Ovary (tissue), 9 donors: ENCODE measurements around the gene MACO1. TPM values are rescaled to one million over a fixed set of nuclear protein-coding genes. Genes with fewer than 3 reads are reported as not detected.
A peak's percentile ranks its signal among the peaks of the same experiment; 100 is the strongest.

Experiments
- DNase-seq, 5 donors: peaks; one replicate each; pipeline ENCODE4 v3.0.0-alpha.2; 2019 to 2020
- H3K27ac ChIP-seq, 2 donors: fragments of 200-600 bp; one replicate each; pipeline versions ENCODE4 v1.5.1 to v1.8.0; 2019 to 2022
- H3K27me3 ChIP-seq: fragments of 200-600 bp; one replicate; pipeline ENCODE4 v1.8.0; 2022
- H3K36me3 ChIP-seq: fragments of 200-600 bp; sonication (generic); one replicate; pipeline ENCODE4 v1.5.1; 2019
- H3K4me1 ChIP-seq: one replicate; pipeline ENCODE4 v1.8.1; 2013; ENCODE audit warnings: mild to moderate bottlenecking, moderate library complexity; ENCODE audit not compliant: insufficient read depth
- H3K4me3 ChIP-seq: fragments of 200-600 bp; sonication (generic); one replicate; pipeline ENCODE4 v1.5.1; 2017
- H3K9me3 ChIP-seq, 2 donors: fragments of 200-600 bp in 1 of 2; sonication (generic) in 1 of 2; one replicate each; pipeline versions ENCODE4 v1.5.1 to v1.8.1; 2013 to 2019; ENCODE audit warnings: mild to moderate bottlenecking in 1 of 2, moderate library complexity in 1 of 2
- CTCF ChIP-seq, 3 donors: fragments of 450-650 bp in 2 of 3; fragments of 200-600 bp in 1 of 3; IDR thresholded peaks; one replicate each; pipeline versions ENCODE4 v1.5.1 to v1.8.0; 2016 to 2022; ENCODE audit warnings: antibody characterized with exemption in 3 of 3, mild to moderate bottlenecking in 1 of 3
- EP300 ChIP-seq: sonication (generic); formaldehyde crosslinking; IDR thresholded peaks from one replicate; pipeline ENCODE4 v1.6.1; 2017; ENCODE audit warnings: antibody characterized with exemption
- POLR2A ChIP-seq: fragments of 450-650 bp; IDR thresholded peaks from one replicate; pipeline ENCODE4 v1.6.1; 2017; ENCODE audit warnings: antibody characterized with exemption, mild to moderate bottlenecking, moderate library complexity
- WGBS, 3 donors: extraction: QIAGEN DNeasy Blood & Tissue Kit in 1 of 3; methylation state at CpG; one replicate each; pipeline versions ENCODE4 v1.1.5 to v1.1.7; 2013 to 2017; 5-methylcytosine and 5-hydroxymethylcytosine counted together
- intact Hi-C, 4 donors: fragments of 100-400 bp; cut with DNase I; formaldehyde crosslinking; loops; one replicate each; pipeline versions ENCODE4 v1.11.0 to v1.15.1; 2022 to 2023
- polyA plus RNA-seq, 2 donors: library from polyadenylated mRNA; stranded (reverse); fragments of 200-250 nt in 1 of 2; fragments of 350-450 nt in 1 of 2; fragmentation: Illumina TruSeq in 1 of 2; extraction: RNeasy Lipid Tissue Mini Kit (QIAGEN cat#74804) in 1 of 2; gene quantifications; one replicate each; pipeline ENCODE4 v1.2.3, GENCODE V29; 2013 to 2014
- total RNA-seq, 7 donors: library from RNA; depleted of rRNA in 2 of 7; stranded (reverse); fragments of >200 nt in 2 of 7; fragmentation: NEBNext Ultra II Directional in 3 of 7; extraction: Animal tissue kit (Norgen Biotek cat#: 25700) in 3 of 7; gene quantifications; one replicate each; pipeline versions ENCODE4 v1.1.0 to v1.2.4, GENCODE V29; 2016 to 2023
- donor health status: DM: no; HTN: no; CAD: no; lungs with moderate emphysema.
- donor health status: DM: no; HTN: no; CAD: no.
- donor health status: Bipolar disorder and iron deficiency.
- donor health status: DM: yes; HTN: yes; CAD: no.
- donor health status: DM: no; HTN: no; CAD: no.
- donor health status: DM: yes; HTN: yes; CAD: no.

MACO1 gene
- total and polyA plus RNA-seq, 9 donors, result 14.1 to 30.4 (median 23.4) TPM

DNA sequence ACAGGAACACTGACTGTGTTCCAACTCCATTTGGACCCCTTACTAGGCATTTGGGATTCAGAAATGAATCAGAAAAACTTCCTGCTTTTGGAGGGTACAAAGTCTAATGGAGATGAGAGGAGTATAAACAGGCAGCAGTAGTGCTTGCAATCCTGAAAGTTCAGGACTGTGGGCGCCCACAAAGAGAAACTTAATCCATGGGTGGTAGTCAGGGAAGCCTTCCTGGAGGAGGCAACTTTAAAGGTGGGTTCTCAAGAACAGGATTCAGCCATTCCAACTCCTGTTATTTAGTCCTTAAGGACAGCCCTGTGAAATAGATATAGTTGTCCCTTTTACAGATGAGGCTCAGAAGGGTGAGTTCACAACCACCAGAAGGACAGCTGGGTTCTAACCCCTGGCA lies 110.7 kb downstream of the MACO1 start:
- H3K36me3 ChIP-seq, result no peaks in the 10 kb centered on the region
- H3K4me1 ChIP-seq, result peaks cover 7% of the 10 kb centered on the region
- peak overlapping the region in 1 of 2 donors; percentile 20 for H3K27ac ChIP-seq
- no peaks in the 10 kb centered on the region for H3K9me3 ChIP-seq
- 84 to 94% (median 90%) methylated on average over 1 of the region's 1 CpG for WGBS, 3 donors
- TF ChIP-seq POLR2A (no peak), CTCF (IDR thresholded peaks at IDR 0.05) (no peak), EP300 (no peak)
- no peak for DNase-seq
- H3K4me3 ChIP-seq, result no peak overlapping the region
- H3K27me3 ChIP-seq, result no peaks in the 10 kb centered on the region
- intact Hi-C loops, result loop anchor here in 1 of 4 donors (10.0 kb wide), 1 partner anchor 297 kb away; the partner anchor contains the start of gene RSRP1

DNA sequence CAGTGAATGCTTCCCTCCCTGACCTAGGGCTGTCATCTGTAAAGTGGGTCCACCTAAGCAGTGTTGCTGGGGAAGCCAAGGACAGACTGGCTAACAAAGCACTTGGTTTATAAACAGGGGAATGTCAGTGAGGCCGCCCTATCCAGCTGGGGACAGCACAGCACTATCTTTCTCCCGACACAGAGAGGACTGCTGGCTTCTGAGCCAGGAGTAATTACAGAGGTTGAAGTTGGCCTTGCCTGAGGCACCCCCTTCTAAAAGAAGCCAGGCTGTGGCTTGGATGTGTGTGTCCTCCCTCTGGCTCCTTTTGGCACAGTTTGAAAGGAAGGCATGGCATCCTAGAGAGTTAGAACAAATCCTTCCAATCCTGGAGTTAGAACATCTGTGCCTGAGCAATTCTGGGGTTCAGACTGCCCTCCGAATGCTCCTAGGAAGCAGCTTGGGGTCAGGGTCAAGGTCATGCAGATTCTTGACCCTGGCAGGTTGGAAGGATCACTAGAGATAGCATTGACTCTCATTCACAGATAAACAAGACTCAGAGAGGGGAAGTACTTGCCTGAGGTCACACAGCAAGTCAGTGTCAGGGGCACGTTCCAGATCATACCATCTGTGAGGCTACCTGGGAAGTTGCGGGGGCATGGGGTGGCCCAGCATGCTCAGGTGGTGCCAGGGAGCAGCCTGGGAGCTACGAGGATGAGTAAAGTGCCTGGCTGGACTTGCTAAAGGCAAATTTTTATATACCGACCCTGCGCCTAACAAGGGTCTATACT lies 111.4 kb downstream of the MACO1 start:
- peak overlapping the region in 1 of 2 donors; percentile 20 for H3K27ac ChIP-seq
- peaks cover 7% of the 10 kb centered on the region for H3K4me1 ChIP-seq
- H3K4me3 ChIP-seq, result no peak overlapping the region
- H3K36me3 ChIP-seq, result no peaks in the 10 kb centered on the region
- no peaks in the 10 kb centered on the region for H3K9me3 ChIP-seq
- no peaks in the 10 kb centered on the region for H3K27me3 ChIP-seq
- DNase-seq, result no peak
- intact Hi-C loops, result loop anchor here in 1 of 4 donors (10.0 kb wide), 1 partner anchor 297 kb away; the partner anchor contains the start of gene RSRP1
- no peak for TF ChIP-seq EP300
- no peak for TF ChIP-seq POLR2A
- no peak for TF ChIP-seq CTCF (IDR thresholded peaks at IDR 0.05)
- WGBS, 3 donors, result 65 to 67% (median 66%) methylated on average over 8 of the region's 8 CpGs

GRCh38 chr1:25543005-25543424 lies 112.3 kb downstream of the MACO1 start:
- peak overlapping the region; percentile 23 to 81 for H3K27ac ChIP-seq
- intact Hi-C loops, result loop anchor here in 1 of 4 donors (10.0 kb wide), 1 partner anchor 298 kb away; the partner anchor contains the start of gene RSRP1
- peaks cover 7% of the 10 kb centered on the region for H3K4me1 ChIP-seq
- H3K4me3 ChIP-seq, result peak overlapping the region; percentile 69
- no peaks in the 10 kb centered on the region for H3K9me3 ChIP-seq
- whole genome bisulfite sequencing, 3 donors, result 19 to 32% (median 23%) methylated on average over 4 to 7 of the region's 7 CpGs
- TF ChIP-seq POLR2A, result no peak
- no peak for TF ChIP-seq EP300
- TF ChIP-seq CTCF (IDR thresholded peaks at IDR 0.05), result no peak
- no peak for DNase-seq
- no peaks in the 10 kb centered on the region for H3K27me3 ChIP-seq
- no peaks in the 10 kb centered on the region for H3K36me3 ChIP-seq

- Histone ChIP-seq H3K36me3 (no peaks in the 10 kb centered on the region), H3K27me3 (no peaks in the 10 kb centered on the region), H3K27ac (peak within 1 kb of the TSS; percentile 23 to 81), H3K4me1 (peaks cover 8% of the 10 kb centered on the region), H3K4me3 (peak within 1 kb of the TSS; percentile 69), H3K9me3 (no peaks in the 10 kb centered on the region)
- WGBS, 3 donors, result 1 to 2% (median 1%) methylated on average over 24 to 98 of the region's 99 CpGs
- no peak for TF ChIP-seq CTCF (IDR thresholded peaks at IDR 0.05)
- TF ChIP-seq POLR2A, result peak; percentile 80
- intact Hi-C loops, result loop anchor here in 1 of 4 donors (10.0 kb wide), 1 partner anchor 299 kb away; the partner anchor contains the start of gene RSRP1
- peak; percentile 76 to 88 (median 81) for DNase-seq
These were observed 112.9 kb downstream of the MACO1 start, which contains the start of gene LDLRAP1 for GRCh38 chr1:25543425-25544242. TSS of gene LDLRAP1 (plus strand) at chr1:25543606. CDS start at chr1:25543699, 93 bp downstream.
